ENCODE measurements around the gene SOX6.

Gene SOX6

GRCh38 chr11:16317712-16318111 is 38.6 kb downstream of the SOX6 start:
- DNase-seq (ENCODE audit: low read depth) = no peak

- DNase-seq (ENCODE audit: low read depth) = no peak
Measured at GRCh38 chr11:16313846-16314245, 42.5 kb downstream of the SOX6 start.

- DNase-seq (ENCODE audit: low read depth) = no peak
Measured at GRCh38 chr11:16312233-16312765, 44.0 kb downstream of the SOX6 start.

- DNase-seq (ENCODE audit: low read depth) = no peak
Measured at GRCh38 chr11:16311831-16312230, 44.5 kb downstream of the SOX6 start.

- no peak for DNase-seq (ENCODE audit: low read depth)
Measured at GRCh38 chr11:16310943-16311342, 45.4 kb downstream of the SOX6 start.

- DNase-seq (ENCODE audit: low read depth) = no peak
Measured at GRCh38 chr11:16309226-16309625, 47.1 kb downstream of the SOX6 start.

- DNase-seq (ENCODE audit: low read depth) = no peak
Measured at GRCh38 chr11:16301462-16301861, 54.9 kb downstream of the SOX6 start.

GRCh38 chr11:16299884-16300782 is 56.2 kb downstream of the SOX6 start:
- no peak for DNase-seq (ENCODE audit: low read depth)

GRCh38 chr11:16299390-16299789 is 57.0 kb downstream of the SOX6 start:
- DNase-seq (ENCODE audit: low read depth) = no peak

- DNase-seq (ENCODE audit: low read depth) = no peak
Measured at GRCh38 chr11:16297332-16297731, 59.0 kb downstream of the SOX6 start.

- no peak for DNase-seq (ENCODE audit: low read depth)
Measured at GRCh38 chr11:16296273-16296672, 60.1 kb downstream of the SOX6 start.

- no peak for DNase-seq (ENCODE audit: low read depth)
Measured at GRCh38 chr11:16295592-16295991, 60.8 kb downstream of the SOX6 start.

GRCh38 chr11:16293204-16293681 is 63.1 kb downstream of the SOX6 start:
- DNase-seq (ENCODE audit: low read depth) = no peak

GRCh38 chr11:16292167-16292859 is 64.0 kb downstream of the SOX6 start:
- no peak for DNase-seq (ENCODE audit: low read depth)

GRCh38 chr11:16291729-16292128 is 64.6 kb downstream of the SOX6 start:
- DNase-seq (ENCODE audit: low read depth) = no peak

- DNase-seq (ENCODE audit: low read depth) = no peak
Measured at GRCh38 chr11:16289541-16289940, 66.8 kb downstream of the SOX6 start.

- DNase-seq (ENCODE audit: low read depth) = no peak
Measured at GRCh38 chr11:16287630-16288280, 68.6 kb downstream of the SOX6 start.

GRCh38 chr11:16286095-16286494 is 70.3 kb downstream of the SOX6 start:
- DNase-seq (ENCODE audit: low read depth) = no peak

- no peak for DNase-seq (ENCODE audit: low read depth)
Measured at GRCh38 chr11:16280256-16280682, 76.1 kb downstream of the SOX6 start.

- DNase-seq (ENCODE audit: low read depth) = no peak
Measured at GRCh38 chr11:16279524-16279923, 76.8 kb downstream of the SOX6 start.

GRCh38 chr11:16278979-16279378 is 77.4 kb downstream of the SOX6 start:
- DNase-seq (ENCODE audit: low read depth) = no peak

- no peak for DNase-seq (ENCODE audit: low read depth)
Measured at GRCh38 chr11:16278273-16278672, 78.1 kb downstream of the SOX6 start.
